ENCODE results near the gene PSMD13.

PSMD13 gene

GRCh38 chr11:256952-257737 lies 20.4 kb downstream of the PSMD13 start:
- no peaks in the 10 kb centered on the region for H4K20me1 ChIP-seq (ENCODE audit: insufficient read depth, low read length)
- TF ChIP-seq EZH2phosphoT487 (IDR thresholded peaks at IDR 0.05; ENCODE audit: low read depth): no peak
- TF ChIP-seq, protein P1, sequence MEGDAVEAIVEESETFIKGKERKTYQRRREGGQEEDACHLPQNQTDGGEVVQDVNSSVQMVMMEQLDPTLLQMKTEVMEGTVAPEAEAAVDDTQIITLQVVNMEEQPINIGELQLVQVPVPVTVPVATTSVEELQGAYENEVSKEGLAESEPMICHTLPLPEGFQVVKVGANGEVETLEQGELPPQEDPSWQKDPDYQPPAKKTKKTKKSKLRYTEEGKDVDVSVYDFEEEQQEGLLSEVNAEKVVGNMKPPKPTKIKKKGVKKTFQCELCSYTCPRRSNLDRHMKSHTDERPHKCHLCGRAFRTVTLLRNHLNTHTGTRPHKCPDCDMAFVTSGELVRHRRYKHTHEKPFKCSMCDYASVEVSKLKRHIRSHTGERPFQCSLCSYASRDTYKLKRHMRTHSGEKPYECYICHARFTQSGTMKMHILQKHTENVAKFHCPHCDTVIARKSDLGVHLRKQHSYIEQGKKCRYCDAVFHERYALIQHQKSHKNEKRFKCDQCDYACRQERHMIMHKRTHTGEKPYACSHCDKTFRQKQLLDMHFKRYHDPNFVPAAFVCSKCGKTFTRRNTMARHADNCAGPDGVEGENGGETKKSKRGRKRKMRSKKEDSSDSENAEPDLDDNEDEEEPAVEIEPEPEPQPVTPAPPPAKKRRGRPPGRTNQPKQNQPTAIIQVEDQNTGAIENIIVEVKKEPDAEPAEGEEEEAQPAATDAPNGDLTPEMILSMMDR (IDR thresholded peaks at IDR 0.05; ENCODE audit: low read depth, low read length): no peak
- H3K9ac ChIP-seq (ENCODE audit: low read length): peak overlapping the region; percentile 38; the same call in 1 of the 2 replicates
- no peaks in the 10 kb centered on the region for H3K9me3 ChIP-seq (ENCODE audit: insufficient read depth, low read length)
- H3K4me2 ChIP-seq (ENCODE audit: low read length): peak overlapping the region; percentile 63
- H3K4me3 ChIP-seq (ENCODE audit: low read length): peak overlapping the region; percentile 17; the same call in 1 of the 2 replicates
- peaks cover 16% of the 10 kb centered on the region for H3K36me3 ChIP-seq (replicated peaks; ENCODE audit: low read depth, low read length)
- H2AFZ ChIP-seq (ENCODE audit: low read depth, low read length): peak overlapping the region; percentile 86
- H3K4me1 ChIP-seq (ENCODE audit: low read length): peaks cover 18% of the 10 kb centered on the region
- no peaks in the 10 kb centered on the region for H3K79me2 ChIP-seq (ENCODE audit: low read length)
- H3K27me3 ChIP-seq (ENCODE audit: low read depth, low read length): no peaks in the 10 kb centered on the region
- H3K27ac ChIP-seq (ENCODE audit: low read length): peak overlapping the region; percentile 47

DNA sequence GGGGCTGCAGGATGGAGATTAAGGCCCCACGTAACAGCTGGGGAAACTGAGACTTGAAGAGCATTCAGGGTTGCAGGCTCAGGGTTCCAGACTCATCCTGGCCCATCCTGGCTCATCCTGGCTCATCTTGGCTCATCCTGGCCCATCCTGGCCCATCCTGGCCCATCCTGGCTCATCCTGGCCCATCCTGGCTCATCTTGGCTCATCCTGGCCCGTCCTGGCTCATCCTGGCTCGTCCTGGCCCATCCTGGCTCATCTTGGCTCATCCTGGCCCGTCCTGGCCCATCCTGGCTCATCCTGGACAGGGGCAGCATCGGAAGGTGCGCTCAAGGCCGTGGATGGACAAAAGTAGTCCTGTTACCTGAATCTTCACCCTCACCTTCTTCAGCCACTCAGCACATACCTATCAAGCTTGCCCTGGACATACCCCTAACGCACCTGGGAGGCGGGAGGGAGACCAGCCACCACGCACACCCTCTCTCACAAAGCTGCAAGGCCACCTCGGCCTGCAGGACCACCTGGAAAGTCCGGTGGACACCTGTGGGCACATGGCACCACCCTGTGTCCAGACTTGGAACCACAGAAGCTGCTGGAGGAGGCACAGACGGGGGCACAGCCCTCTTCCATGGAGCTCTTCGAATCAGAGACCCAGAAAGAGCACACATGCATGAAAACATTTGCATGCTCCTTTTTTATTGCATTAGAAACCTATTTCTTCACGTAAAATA lies 21.2 kb downstream of the PSMD13 start:
- H3K4me3 ChIP-seq (ENCODE audit: low read length): peak overlapping the region; percentile 17; the same call in 1 of the 2 replicates
- H3K79me2 ChIP-seq (ENCODE audit: low read length): no peaks in the 10 kb centered on the region
- H3K9me3 ChIP-seq (ENCODE audit: insufficient read depth, low read length): no peaks in the 10 kb centered on the region
- no peak for TF ChIP-seq EZH2phosphoT487 (IDR thresholded peaks at IDR 0.05; ENCODE audit: low read depth)
- TF ChIP-seq, protein P1 (IDR thresholded peaks at IDR 0.05; ENCODE audit: low read depth, low read length): peak; percentile 38
- H3K9ac ChIP-seq (ENCODE audit: low read length): peak overlapping the region; percentile 38; the same call in 1 of the 2 replicates
- peak overlapping the region; percentile 63 for H3K4me2 ChIP-seq (ENCODE audit: low read length)
- H3K27me3 ChIP-seq (ENCODE audit: low read depth, low read length): no peaks in the 10 kb centered on the region
- peak overlapping the region; percentile 86 for H2AFZ ChIP-seq (ENCODE audit: low read depth, low read length)
- H4K20me1 ChIP-seq (ENCODE audit: insufficient read depth, low read length): no peaks in the 10 kb centered on the region
- peaks cover 10% of the 10 kb centered on the region for H3K36me3 ChIP-seq (replicated peaks; ENCODE audit: low read depth, low read length)
- peaks cover 22% of the 10 kb centered on the region for H3K4me1 ChIP-seq (ENCODE audit: low read length)
- H3K27ac ChIP-seq (ENCODE audit: low read length): peak overlapping the region; percentile 47

- H3K9me3 ChIP-seq (ENCODE audit: insufficient read depth, low read length): no peaks in the 10 kb centered on the region
- no peak overlapping the region for H2AFZ ChIP-seq (ENCODE audit: low read depth, low read length)
Measured at GRCh38 chr11:259413-259812, 22.6 kb downstream of the PSMD13 start.

More at GRCh38 chr11:259413-259812, 22.6 kb downstream of the PSMD13 start:
- Histone ChIP-seq H3K9ac (ENCODE audit: low read length) (no peak overlapping the region), H3K79me2 (ENCODE audit: low read length) (no peaks in the 10 kb centered on the region), H3K36me3 (replicated peaks; ENCODE audit: low read depth, low read length) (no peaks in the 10 kb centered on the region), H4K20me1 (ENCODE audit: insufficient read depth, low read length) (no peaks in the 10 kb centered on the region), H3K4me1 (ENCODE audit: low read length) (peaks cover 22% of the 10 kb centered on the region), H3K4me3 (ENCODE audit: low read length) (no peak overlapping the region), H3K4me2 (ENCODE audit: low read length) (no peak overlapping the region), H3K27ac (ENCODE audit: low read length) (no peak overlapping the region), H3K27me3 (ENCODE audit: low read depth, low read length) (no peaks in the 10 kb centered on the region)
- TF ChIP-seq EZH2phosphoT487 (IDR thresholded peaks at IDR 0.05; ENCODE audit: low read depth): no peak
- TF ChIP-seq, protein P1 (IDR thresholded peaks at IDR 0.05; ENCODE audit: low read depth, low read length): no peak

All from OCI-LY3 (cell line).